Left renal pelvis (tissue), 4 donors: Measurements from ENCODE around the gene SLC9A8. TPM values are rescaled to one million over a fixed set of nuclear protein-coding genes. Genes with fewer than 3 reads are reported as not detected.
A peak's percentile ranks its signal among the peaks of the same experiment; 100 is the strongest.

Experiments
- DNase-seq, 4 donors: peaks; one replicate each; pipeline ENCODE4 v3.0.0-alpha.2; 2013; ENCODE audit warnings: low read depth in 4 of 4, low spot score in 3 of 4
- polyA plus RNA-seq, 4 donors: library from polyadenylated mRNA; unstranded; fragments of 120-200 nt; gene quantifications; one replicate each; pipeline ENCODE4 v1.2.1, GENCODE V29; 2013; ENCODE audit not compliant: insufficient read length in 4 of 4

Gene SLC9A8
- polyA plus RNA-seq, 4 donors, result 4.5 to 11.2 (median 8.6) TPM

DNA sequence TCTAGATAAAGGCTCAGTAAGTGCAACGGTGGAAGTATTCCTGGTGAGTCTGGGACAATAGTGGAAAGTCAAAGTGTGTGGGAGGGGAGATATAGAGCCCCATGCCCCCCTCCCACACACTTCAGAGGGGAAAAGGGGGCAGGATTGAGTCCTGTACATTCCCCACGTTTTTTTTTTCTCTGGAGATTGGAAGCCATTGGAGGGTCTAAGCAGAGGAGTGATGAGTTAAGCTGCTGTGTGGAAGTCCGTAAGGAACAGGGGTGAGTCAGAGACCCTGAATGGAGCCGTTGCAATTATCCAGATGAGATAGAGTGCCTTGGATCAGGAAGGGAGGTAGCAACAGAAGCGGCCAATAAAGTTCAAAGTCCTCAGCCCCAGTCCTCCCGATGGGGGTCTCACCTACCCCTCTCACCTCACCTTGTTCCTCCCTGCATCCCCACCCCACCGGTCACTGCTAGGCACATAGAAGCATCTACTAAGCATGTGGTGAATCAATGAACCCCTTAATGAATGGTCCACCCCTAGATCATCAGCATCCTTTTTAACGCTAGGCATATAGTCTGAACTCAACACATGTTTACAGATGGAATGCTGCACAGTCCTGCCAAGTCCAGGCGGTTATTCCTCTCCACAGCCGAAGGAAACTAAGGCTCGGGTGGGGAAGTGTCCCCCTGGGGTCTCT is 662 bp upstream of the SLC9A8 start:
- peak in 1 of 4 donors; percentile 12 for DNase-seq

DNA sequence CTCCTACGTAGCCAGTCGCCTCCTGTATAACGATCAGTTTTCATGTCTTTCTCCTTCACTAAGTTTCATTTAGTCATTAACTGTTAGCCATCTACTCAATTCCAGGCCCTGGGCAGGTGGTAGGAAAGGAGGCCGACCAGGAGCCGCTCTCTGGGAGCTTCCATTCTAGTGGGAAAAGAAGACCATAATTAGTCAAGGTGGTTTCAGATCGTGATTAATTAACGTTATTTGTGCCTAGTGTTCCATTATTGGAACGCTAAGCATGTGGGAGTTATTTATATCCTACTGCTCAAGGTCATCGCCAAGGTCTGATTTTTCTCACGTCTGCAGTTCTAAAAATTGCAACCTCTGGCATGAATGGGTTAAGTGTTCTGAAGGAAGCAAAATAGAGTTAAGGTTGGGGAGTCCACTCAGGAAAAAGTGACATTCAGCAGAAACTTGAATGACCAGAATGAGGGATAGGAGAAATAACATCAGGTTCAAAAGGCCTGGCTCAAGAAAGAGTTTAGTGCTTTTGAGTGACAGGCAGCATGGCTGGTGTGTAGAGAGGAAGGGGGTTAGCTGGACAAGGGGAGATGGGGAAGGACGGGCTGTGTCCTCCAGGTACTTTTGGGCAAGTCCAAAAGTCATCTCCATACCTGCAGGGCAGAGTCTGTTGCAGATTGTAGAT is 812 bp downstream of the SLC9A8 start:
- no peak for DNase-seq

DNA sequence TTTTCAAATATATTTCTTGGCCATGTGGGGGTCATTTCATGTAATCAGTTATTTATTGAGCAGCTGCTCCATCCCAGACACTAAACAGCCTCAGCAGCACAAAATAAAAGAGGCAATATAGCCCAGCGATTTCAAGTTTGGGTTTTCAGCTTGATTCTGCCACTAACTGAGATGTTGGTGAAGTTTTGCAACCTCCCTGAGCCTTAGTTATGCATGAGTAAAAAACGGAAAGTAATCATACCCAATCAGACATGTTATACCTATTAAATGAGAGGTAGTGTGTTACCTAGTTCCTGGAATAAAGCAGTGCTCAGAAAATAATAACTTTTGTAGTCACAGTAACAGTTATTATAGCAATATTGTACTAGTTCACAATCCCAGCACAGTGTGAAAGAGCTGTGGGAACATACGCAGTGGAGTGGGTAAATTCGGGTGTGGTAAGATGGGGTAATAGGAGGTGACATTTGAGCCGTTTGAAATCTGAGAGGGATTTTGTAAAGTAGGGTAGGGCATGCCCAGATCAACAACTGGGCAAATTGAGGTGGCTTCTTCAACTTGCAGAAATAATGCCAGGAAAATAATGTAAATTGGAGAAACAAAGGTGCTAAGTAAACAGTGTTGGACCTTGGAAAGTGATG is 1.5 kb downstream of the SLC9A8 start:
- no peak for DNase-seq

DNA sequence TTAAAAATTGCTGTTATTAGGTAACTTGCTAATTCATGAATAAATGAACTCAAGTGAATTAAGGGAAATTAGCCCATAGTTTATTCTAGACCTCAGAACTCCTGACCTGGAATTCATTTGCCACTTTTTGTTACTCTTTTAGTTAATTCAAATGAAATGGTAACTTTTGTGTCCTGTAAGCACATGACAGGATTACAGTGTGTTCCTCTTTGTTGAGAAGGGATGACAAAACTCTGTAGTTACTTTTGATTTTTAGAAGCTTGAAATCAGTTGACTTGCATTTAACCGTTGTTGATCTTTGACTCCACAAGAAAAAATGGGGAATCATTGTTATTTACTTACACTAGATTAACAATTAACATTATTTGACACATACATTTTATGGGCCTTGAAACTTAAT is 6.2 kb downstream of the SLC9A8 start:
- DNase-seq, result no peak

DNA sequence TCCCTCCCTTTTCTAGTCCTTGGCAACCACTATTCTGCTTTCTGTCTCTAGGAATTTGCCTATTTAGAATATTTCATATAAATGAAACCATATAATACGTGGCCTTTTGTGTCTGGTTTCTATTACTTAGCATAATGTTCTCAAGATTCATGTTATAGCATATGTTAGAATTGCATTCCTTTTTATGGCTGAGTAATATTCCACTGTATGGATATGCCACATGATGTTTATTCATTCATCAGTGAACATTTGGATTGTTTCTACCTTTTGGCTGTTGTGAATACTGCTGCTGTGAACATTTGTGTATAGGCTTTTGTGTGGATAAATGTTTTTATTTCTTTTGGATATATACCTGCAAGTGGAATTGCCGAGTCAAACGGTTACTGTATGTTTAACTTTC is 7.1 kb downstream of the SLC9A8 start:
- no peak for DNase-seq

DNA sequence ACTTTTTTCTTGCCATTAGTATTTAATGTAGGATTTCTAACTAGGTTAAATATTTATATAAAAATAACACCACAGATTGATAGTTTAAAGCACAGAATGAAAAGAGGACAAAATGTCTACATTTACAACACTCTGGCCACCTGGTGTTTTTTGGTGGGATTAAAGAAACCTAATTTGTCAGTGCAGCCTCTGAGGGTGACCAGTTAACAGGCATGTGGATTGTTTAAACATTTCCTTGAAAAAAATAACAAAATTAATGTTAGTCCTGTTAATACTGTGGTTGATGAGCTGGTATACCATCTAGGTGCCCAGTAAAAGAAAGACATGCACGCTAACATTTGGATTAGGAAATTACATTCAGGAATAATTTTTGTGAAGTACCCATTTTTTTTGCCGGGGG is 8.8 kb downstream of the SLC9A8 start:
- no peak for DNase-seq

DNA sequence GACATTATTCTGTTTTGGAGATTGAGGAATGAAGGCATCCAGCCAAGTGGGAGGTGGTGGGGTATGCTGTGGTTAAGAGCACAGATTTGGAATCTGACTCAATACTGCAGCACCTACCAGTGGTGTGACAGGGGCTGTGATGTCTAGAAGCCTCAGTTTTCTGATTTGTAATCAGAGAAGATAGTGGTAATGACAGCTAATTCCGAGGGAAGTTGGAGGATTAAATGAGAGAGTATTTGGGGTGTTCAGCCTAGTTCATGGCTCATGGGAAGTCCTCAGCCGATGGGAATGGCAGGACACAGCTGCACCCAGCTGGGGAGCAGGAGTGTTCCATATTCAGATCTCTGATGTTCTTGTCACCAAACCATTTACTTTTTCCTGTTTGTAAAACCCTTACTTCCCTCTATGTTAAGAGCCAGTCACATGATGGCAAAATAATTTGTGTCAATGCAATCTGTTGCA is 9.3 kb downstream of the SLC9A8 start:
- DNase-seq, result no peak

DNA sequence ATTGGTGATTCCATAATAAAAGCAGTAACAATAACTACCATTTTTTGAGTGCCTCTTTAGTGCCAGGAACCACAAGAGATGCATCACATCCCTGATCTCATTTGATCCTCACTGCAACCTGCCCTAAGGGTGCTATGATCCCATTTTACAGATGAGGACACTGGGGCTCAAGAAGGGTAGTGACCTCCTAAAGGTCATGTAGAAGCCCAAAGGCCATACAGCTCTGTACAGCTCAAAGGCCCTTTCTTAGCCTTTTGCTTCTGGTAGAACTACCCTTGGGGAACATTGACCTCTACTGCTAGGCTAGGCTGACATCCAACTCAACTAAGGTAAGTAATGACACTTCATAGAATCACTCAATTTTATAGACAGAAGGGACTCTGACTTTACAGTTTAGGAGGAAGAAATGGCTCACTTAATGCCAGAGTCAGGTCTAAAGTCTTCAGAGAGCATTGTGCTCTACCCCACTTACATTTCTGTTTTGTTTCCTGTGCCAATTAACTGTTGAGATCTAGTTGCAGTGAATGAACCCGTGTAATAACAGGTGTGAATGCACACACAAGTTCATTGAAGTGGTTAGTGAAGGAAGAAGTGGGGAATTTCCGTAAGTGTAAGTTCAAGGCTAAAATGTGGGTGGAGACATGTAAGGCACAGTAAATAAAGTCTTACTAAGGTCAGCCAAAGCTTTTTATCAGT is 10.7 kb downstream of the SLC9A8 start:
- DNase-seq, result no peak

DNA sequence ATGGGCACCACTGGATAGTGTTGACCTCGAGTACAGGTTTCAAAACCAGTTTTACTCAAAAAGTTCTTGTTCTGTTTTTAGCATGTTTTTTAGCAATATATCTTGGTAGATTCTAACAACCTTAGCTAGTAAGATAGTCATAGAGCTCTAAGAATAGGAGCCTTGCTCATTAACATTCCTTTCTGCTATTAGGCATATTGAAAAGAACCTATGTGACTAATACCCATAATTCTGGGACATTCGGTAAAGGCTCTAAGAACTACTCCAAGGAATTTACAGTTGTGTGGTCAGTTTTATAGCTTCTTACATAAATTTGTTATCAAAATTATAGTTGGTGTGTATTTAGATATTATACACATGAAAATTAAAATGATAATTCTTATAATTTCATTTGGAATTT is 11.6 kb downstream of the SLC9A8 start:
- no peak for DNase-seq

DNA sequence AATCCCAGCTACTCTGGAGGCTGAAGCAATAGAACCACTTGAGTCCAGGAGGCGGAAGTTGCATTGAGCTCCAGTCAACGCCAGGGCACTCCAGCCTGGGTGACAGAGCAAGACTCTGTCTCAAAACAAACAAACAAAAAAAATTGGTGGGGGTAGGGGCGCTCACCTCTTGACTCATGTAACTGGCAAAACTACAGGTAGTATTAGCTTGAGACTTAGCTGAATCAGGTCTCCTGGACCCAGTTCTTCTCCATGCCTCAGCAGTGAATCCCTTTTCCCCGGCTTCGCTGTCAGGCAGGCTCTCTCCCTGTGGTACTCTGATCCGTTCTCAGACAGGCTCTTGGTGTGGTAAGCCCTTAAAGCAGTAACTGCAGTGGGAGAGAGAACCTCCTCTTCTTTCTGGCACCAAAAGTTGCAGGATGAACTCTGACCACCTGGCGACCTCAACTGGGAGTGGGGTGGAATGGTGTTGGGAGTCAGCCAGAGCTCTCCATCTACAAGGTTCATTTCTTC is 12.9 kb downstream of the SLC9A8 start:
- no peak for DNase-seq

DNA sequence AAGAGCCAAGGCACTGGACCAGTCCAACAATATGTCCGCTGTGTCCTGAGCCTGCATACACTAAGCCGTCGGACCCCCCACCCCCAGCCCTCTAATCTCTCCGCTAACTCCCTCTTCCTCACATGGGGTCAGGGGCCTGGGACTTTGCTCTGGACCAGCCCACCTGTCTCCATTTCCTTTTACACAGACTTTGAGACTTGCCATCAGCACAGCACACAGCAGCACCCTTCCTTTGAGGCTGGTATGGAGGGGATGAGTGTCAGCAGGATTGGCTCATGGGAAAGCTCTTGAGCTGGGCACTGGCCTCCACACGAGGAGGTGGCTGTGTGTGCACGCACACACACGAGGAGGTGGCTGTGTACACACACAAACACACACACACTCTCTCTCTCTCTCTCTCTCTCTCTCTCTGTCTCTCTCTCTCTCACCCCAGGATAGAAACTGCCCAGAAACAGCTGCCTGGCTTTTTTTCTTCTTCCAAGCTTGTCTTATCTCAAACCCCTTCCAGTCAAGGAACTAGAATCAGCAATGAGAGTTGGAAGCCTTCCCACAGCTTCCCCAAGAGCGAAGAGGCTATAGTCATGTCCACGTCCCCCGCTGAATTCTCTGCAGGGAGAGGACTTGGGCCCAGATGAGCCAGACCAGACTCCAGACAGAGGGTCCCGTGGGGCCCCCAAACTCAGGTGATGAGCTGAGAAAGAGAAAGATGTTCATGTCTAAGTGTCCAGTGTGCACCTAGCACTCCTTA is 18.6 kb downstream of the SLC9A8 start:
- no peak for DNase-seq

DNA sequence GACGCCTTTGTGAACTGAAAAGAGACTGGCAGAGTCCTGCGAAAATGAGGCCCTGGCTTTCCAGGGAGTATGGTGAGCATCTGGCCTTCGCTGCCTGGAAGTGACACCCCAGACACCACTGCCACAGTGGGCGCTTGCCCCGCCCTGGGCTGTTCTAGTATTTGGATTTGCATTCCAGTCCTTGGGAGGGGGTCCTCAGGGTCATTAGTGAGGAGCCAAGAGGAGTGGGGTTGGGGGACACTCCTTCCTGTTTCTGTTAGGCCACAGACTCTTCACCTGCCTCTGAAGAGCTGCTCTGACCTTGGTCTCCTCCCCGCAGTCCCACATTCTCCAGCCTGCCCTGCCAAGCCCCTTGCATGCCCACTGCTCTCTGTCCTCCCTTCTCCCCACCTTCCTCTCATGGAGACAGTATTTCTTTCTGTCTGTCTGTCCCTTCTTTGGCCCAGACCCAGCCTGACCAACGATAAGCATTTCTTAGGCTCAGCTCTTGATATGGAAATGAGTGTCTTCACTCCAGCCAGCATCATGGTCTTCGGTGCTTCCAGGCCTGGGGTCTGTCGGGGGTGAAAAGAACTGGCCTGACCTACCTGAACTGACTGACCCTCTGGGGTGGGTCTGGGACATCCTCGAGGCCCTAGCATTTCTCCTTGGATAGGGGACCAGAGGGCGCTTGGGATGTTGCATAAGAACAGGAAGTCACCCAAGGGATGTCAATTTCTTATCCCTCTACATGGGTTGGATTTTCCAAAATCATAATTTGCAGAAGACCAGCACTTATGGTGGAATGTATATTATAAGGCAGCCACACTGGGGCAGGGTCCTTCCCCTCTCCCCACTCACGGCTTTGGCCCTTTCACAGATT is 19.4 kb downstream of the SLC9A8 start:
- no peak for DNase-seq

DNA sequence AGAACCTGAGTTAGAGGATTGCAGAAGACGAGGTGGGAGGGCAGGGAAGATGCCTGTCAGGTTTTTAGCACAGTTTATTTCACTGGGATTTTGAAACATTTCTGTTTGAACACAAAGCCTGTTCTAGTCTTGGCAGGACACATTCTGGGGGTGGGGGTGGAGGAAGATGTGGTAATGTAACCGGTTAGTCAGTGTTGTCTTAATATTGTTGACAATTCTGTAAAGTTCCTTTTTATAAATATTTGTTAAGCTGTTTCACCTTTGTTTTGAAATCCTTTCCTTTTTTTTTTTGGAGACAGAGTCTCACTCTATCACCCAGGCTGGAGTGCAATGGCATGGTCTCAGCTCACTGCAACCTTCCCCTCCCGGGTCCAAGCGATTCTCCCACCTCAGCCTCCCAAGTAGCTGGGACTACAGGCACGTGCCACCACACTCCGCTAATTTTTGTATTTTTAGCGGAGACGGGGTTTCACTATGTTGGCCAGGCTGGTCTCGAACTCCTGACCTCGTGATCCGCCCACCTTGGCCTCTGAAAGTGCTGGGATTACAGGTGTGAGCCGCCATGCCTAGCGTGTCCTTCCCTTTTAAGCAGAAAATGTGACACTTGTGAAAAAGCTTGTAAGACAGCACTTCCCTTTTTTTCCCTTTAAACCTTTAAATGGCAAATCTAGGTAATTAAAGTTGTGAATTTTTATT is 20.2 kb downstream of the SLC9A8 start:
- no peak for DNase-seq

DNA sequence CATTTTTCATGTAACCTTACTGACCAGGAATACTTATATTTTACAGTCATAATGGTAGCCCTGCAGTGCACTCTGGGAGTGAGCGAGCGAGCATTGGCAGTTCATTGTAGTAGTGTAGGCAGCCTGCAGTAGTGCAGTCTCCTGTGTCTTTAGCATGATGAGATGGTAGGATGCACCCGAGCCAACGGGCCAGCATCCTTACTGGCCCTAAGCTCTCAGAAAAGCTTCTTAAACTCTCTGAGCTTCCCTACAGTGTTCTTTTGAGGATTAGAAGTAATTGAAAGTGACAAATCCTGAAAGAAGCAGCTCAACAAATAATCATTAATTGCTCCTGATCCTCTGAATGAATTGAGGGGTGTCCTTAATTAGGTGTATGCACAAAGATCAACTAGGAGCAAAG is 20.9 kb downstream of the SLC9A8 start:
- no peak for DNase-seq

DNA sequence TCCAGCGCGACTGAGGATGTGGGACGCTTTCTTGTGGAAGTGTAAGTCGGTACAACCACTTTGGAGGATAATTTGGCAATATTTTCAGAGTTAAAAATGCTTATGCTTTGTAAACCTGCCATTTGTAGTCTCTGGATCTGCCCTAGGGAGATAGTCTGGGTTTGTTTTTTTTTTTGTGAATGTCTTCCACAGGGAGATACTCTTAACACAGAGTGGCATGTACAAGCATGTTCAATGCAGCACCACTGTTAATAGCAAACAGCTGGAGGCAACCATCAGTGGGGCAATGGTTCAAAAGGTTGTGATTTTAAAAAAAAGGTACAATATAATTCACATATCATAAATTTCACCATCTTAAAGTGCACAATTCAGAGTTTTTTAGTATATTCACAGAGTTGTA is 22.4 kb downstream of the SLC9A8 start:
- DNase-seq, result no peak

DNA sequence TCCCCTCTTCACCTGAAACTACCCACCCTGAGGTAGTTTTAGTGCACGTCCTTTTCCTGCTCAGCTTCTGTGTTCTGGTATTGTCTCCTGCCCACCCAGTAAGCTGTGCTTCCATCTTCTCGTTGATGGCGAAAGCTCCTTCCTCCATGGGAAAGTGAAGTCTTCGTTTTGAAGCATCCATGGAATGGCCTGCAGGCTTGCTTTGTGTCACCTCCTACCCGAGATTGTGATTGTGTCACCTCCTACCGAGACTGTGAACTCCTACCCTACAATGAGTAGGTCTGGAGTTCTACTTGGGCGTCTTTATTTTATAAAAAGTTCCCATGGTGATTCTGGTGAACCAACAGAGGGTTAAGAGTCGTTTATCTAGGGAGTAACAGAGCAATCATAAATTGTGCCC is 25.9 kb downstream of the SLC9A8 start:
- no peak for DNase-seq

DNA sequence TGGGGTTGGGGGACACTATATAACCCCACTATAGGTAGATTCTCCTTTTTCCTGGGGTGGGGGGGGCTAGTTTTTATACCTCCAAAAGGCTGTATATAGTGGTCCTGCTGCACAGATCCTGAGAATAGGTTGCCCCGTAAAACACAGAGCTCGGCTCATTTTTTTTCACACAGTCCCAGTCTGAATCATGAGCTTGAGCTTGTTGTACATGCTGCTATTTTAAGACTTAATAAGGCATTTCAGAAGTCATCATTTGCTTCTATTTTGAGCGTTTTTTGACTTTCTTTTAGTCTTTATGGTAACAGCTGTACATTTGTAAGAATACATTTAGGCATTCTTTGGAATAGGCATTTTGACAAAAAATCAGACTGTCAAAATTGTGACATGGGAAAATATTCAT is 30.5 kb downstream of the SLC9A8 start:
- DNase-seq, result no peak

DNA sequence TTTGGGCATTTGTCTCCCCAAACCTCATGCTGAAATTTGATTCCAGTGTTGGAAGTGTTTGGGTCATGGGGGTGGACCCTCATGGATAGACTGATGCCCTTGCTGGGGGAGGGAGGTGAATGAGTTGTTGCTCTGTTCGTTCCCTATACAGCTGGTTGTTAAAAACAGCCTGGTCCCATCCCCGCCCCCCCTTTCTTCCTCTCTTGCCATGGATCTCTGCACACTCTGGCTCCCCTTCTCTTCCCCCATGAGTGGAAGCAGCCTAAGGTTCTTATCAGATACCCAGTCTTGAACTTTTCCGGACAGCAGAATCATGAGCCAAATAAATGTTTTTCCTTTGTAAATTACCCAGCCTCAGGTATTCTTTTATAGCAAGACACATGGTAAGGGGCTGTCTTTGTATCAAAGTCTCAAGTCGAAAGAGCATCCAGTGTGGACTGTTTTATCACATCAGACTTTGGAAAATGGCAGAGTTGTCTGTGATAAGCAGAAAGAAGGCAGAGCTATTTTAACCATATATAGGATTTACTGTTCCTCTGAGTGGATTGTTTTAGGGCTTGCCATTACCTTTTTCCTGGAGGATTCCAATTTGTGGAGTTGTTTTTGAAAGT is 31.2 kb downstream of the SLC9A8 start:
- DNase-seq, result no peak

DNA sequence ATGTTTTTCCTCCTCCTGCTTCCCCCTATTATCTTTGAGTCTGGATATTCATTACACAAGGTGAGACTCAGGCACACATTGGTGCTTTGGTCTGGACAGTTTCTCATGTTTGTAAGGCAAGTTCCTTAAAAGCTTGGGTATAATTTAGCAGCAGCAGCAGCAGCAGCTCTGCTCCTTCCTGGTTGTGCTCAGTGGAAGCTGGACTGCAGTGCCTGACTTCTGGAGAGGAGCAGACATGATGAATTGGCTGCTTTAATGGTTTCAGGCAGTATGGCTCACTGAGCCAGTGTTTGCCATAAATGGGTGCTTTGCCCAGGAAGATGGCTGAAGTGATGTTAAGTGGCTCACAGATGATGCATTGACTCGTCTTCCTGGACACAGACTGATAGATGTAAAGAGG is 32.4 kb downstream of the SLC9A8 start:
- DNase-seq, result no peak
